ENCODE results near the gene DNAJA2.

GRCh38 chr16:46930861-46931260 lies 42.6 kb downstream of the DNAJA2 start:
- TF ChIP-seq CTCF (IDR thresholded peaks at IDR 0.05) (no peak), CDX4 (CRISPR knock-in tag; IDR thresholded peaks at IDR 0.05; ENCODE audit: borderline replicate concordance) (no peak), MAX (CRISPR knock-in tag; IDR thresholded peaks at IDR 0.05) (no peak), NR3C1 (CRISPR knock-in tag; conservative IDR thresholded peaks at IDR 0.05; ENCODE audit: low read depth) (no peak), CBFB (CRISPR knock-in tag; IDR thresholded peaks at IDR 0.05; ENCODE audit: low read depth) (no peak), USF1 (CRISPR knock-in tag; IDR thresholded peaks at IDR 0.05) (no peak), SOX15 (CRISPR knock-in tag; IDR thresholded peaks at IDR 0.05) (no peak)

Data from WTC11 (cell line).